ENCODE data around the gene NIPAL3.

DNA sequence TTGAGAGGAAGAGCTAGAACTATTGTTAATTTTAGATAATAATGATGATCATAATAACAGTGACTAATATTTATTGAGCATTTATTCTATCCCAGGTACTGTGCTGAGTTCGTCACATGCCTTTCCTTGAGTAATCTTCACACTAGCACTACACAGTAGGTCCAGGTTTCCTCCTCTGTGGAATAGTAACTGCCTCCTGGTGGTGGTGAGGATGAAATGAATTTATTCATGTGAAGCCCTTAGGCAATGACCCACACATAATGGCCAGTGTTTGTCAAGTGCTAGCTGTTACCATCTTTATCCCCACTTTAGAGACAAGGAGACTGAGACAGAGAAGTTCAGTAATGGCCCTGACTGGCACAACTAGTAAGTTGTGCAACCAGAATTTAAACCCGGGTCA lies 5.9 kb downstream of the NIPAL3 start:
- TF ChIP-seq, protein P1, sequence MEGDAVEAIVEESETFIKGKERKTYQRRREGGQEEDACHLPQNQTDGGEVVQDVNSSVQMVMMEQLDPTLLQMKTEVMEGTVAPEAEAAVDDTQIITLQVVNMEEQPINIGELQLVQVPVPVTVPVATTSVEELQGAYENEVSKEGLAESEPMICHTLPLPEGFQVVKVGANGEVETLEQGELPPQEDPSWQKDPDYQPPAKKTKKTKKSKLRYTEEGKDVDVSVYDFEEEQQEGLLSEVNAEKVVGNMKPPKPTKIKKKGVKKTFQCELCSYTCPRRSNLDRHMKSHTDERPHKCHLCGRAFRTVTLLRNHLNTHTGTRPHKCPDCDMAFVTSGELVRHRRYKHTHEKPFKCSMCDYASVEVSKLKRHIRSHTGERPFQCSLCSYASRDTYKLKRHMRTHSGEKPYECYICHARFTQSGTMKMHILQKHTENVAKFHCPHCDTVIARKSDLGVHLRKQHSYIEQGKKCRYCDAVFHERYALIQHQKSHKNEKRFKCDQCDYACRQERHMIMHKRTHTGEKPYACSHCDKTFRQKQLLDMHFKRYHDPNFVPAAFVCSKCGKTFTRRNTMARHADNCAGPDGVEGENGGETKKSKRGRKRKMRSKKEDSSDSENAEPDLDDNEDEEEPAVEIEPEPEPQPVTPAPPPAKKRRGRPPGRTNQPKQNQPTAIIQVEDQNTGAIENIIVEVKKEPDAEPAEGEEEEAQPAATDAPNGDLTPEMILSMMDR (IDR thresholded peaks at IDR 0.05), result no peak
- TF ChIP-seq POLR2A (IDR thresholded peaks at IDR 0.05) (no peak), POLR2AphosphoS5 (IDR thresholded peaks at IDR 0.05) (no peak), EP300 (IDR thresholded peaks at IDR 0.05) (no peak)
